ENCODE data around the gene GPX6. TPM values are rescaled to one million over a fixed set of nuclear protein-coding genes. Genes with fewer than 3 reads are reported as not detected.
"Not testable (repeated sequence)": the region's sequence is repeated elsewhere in the genome, so short reads cannot be mapped to it uniquely, and the experiment has no call there.

The GPX6 gene
- total and polyA plus RNA-seq, 2 donors from 2014 or later = not detected

DNA sequence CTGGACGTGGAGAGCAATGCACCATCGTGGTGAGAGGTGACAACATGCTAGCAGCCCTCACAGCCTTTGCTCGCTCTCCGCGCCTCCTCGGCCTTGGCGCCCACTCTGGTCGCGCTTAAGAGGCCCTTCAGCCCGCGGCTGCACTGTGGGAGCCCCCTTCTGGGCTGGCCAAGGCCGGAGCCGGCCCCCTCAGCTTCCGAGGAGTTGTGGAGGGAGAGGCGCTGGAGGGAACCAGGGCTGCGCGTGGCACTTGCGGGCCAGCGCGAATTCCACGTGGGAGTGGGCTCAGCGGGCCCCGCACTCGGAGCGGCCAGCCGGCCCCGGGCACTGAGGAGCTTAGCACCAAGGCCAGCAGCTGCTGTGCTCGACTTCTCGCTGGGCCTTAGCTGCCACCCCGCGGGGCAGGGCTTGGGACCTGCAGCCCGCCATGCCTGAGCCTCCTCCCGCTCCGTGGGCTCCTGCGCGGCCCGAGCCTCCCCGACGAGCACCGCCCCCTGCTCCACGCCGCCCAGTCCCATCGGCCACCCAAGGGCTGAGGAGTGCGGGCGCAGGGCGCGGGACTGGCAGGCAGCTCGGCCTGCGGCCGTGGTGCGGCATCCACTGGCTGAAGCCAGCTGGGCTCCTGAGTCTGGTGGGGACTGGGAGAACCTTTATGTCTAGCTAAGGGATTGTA is 3.8 kb downstream of the GPX6 start:
- DNase-seq = no peak
- H3K27ac ChIP-seq (ENCODE audit: low read depth in 2 of 2, low read length in 2 of 2) = no peak overlapping the region
- no peaks in the 10 kb centered on the region for H3K27me3 ChIP-seq (ENCODE audit: control insufficient read depth, insufficient read depth, low read length)
- TF ChIP-seq, protein P1, sequence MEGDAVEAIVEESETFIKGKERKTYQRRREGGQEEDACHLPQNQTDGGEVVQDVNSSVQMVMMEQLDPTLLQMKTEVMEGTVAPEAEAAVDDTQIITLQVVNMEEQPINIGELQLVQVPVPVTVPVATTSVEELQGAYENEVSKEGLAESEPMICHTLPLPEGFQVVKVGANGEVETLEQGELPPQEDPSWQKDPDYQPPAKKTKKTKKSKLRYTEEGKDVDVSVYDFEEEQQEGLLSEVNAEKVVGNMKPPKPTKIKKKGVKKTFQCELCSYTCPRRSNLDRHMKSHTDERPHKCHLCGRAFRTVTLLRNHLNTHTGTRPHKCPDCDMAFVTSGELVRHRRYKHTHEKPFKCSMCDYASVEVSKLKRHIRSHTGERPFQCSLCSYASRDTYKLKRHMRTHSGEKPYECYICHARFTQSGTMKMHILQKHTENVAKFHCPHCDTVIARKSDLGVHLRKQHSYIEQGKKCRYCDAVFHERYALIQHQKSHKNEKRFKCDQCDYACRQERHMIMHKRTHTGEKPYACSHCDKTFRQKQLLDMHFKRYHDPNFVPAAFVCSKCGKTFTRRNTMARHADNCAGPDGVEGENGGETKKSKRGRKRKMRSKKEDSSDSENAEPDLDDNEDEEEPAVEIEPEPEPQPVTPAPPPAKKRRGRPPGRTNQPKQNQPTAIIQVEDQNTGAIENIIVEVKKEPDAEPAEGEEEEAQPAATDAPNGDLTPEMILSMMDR (IDR thresholded peaks at IDR 0.05; ENCODE audit: borderline replicate concordance, extremely low read depth, insufficient read depth) = no peak
- no peaks in the 10 kb centered on the region for H3K4me1 ChIP-seq (ENCODE audit: control insufficient read depth in 2 of 3, insufficient read depth in 2 of 3, low read depth in 1 of 3, low read length in 3 of 3)
- FAIRE-seq = no peak
- intact Hi-C loops (cut with DNase I) = no loop called here
- no peaks in the 10 kb centered on the region for H3K9me3 ChIP-seq (ENCODE audit: control insufficient read depth in 2 of 3, insufficient read depth in 1 of 3, low read length in 3 of 3)
- H3K36me3 ChIP-seq (ENCODE audit: control insufficient read depth in 2 of 3, insufficient read depth in 3 of 3, low read length in 3 of 3) = no peaks in the 10 kb centered on the region
- no peak overlapping the region for H3K4me3 ChIP-seq (ENCODE audit: low read length in 3 of 3)
- H3K9ac ChIP-seq (ENCODE audit: low read length in 3 of 3) = no peak overlapping the region

GRCh38 chr6:28506807-28507475 is 8.7 kb downstream of the GPX6 start:
- DNase-seq = no peak

DNA sequence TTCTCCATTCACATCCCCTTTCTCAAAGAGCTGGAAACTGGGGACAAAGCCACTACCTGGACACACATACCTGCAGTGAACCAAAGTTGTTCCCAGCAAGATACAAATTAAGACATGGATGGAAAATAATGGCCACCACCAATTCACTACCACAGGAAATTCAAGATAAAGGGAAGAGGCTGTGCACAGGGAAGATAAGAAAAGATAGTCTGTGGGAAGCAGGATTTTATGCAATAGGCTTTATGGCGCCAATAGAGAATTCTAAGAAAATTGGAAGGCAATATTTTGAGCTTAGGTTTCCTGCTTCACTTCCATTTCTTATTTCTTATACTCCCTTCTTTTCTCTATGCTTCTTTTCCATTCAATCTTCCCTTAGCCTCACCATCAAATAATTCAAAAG is 9.9 kb downstream of the GPX6 start:
- H3K9ac ChIP-seq (ENCODE audit: low read length in 3 of 3) = no peak overlapping the region
- FAIRE-seq (no peak), DNase-seq (no peak)
- intact Hi-C loops (cut with DNase I) = no loop called here
- H3K9me3 ChIP-seq (ENCODE audit: control insufficient read depth in 2 of 3, insufficient read depth in 1 of 3, low read length in 3 of 3) = no peaks in the 10 kb centered on the region
- H3K27ac ChIP-seq (ENCODE audit: low read depth in 2 of 2, low read length in 2 of 2) = no peak overlapping the region
- no peaks in the 10 kb centered on the region for H3K27me3 ChIP-seq (ENCODE audit: control insufficient read depth, insufficient read depth, low read length)
- TF ChIP-seq, protein P1 (IDR thresholded peaks at IDR 0.05; ENCODE audit: borderline replicate concordance, extremely low read depth, insufficient read depth) = no peak
- no peaks in the 10 kb centered on the region for H3K4me1 ChIP-seq (ENCODE audit: control insufficient read depth in 2 of 3, insufficient read depth in 2 of 3, low read depth in 1 of 3, low read length in 3 of 3)
- H3K4me3 ChIP-seq (ENCODE audit: low read length in 3 of 3) = no peak overlapping the region
- H3K36me3 ChIP-seq (ENCODE audit: control insufficient read depth in 2 of 3, insufficient read depth in 3 of 3, low read length in 3 of 3) = no peaks in the 10 kb centered on the region

More at GRCh38 chr6:28506807-28507475, 8.7 kb downstream of the GPX6 start:
- Histone ChIP-seq H3K27me3 (ENCODE audit: control insufficient read depth, insufficient read depth, low read length) (no peaks in the 10 kb centered on the region), H3K4me1 (ENCODE audit: control insufficient read depth in 2 of 3, insufficient read depth in 2 of 3, low read depth in 1 of 3, low read length in 3 of 3) (no peaks in the 10 kb centered on the region), H3K9me3 (ENCODE audit: control insufficient read depth in 2 of 3, insufficient read depth in 1 of 3, low read length in 3 of 3) (no peaks in the 10 kb centered on the region), H3K9ac (ENCODE audit: low read length in 3 of 3) (no peak overlapping the region), H3K4me3 (ENCODE audit: low read length in 3 of 3) (no peak overlapping the region), H3K36me3 (ENCODE audit: control insufficient read depth in 2 of 3, insufficient read depth in 3 of 3, low read length in 3 of 3) (no peaks in the 10 kb centered on the region), H3K27ac (ENCODE audit: low read depth in 2 of 2, low read length in 2 of 2) (no peak overlapping the region)
- intact Hi-C loops (cut with DNase I) = no loop called here
- TF ChIP-seq, protein P1 (IDR thresholded peaks at IDR 0.05; ENCODE audit: borderline replicate concordance, extremely low read depth, insufficient read depth) = no peak
- FAIRE-seq = no peak

- H3K36me3 ChIP-seq (ENCODE audit: control insufficient read depth in 2 of 3, insufficient read depth in 3 of 3, low read length in 3 of 3); intact Hi-C loops (cut with DNase I); H3K27ac ChIP-seq (ENCODE audit: low read depth in 2 of 2, low read length in 2 of 2); DNase-seq; H3K4me3 ChIP-seq (ENCODE audit: low read length in 3 of 3); H3K9me3 ChIP-seq (ENCODE audit: control insufficient read depth in 2 of 3, insufficient read depth in 1 of 3, low read length in 3 of 3); FAIRE-seq; H3K27me3 ChIP-seq (ENCODE audit: control insufficient read depth, insufficient read depth, low read length); H3K9ac ChIP-seq (ENCODE audit: low read length in 3 of 3); H3K4me1 ChIP-seq (ENCODE audit: control insufficient read depth in 2 of 3, insufficient read depth in 2 of 3, low read depth in 1 of 3, low read length in 3 of 3): not testable (repeated sequence)
These were observed 12.8 kb downstream of the GPX6 start for GRCh38 chr6:28502709-28503305.

DNA sequence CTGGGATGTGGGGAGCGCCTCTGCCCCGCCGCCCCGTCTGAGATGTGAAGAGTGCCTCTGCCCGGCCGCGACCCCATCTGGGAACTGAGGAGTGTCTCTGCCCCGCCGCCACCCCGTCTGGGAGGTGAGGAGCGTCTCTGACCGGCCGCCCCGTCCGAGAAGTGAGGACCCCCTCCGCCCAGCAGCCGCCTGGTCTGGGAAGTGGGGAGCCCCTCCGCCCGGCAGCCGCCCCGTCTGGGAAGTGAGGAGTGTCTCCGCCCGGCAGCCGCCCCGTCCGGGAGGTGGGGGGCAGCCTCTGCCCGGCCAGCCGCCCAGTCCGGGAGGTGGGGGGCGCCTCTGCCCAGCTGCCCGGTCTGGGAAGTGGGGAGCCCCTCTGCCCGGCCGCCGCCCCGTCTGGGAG is 13.5 kb downstream of the GPX6 start:
- H3K27ac ChIP-seq (ENCODE audit: low read depth in 2 of 2, low read length in 2 of 2); intact Hi-C loops (cut with DNase I); DNase-seq; H3K27me3 ChIP-seq (ENCODE audit: control insufficient read depth, insufficient read depth, low read length); H3K36me3 ChIP-seq (ENCODE audit: control insufficient read depth in 2 of 3, insufficient read depth in 3 of 3, low read length in 3 of 3); H3K4me3 ChIP-seq (ENCODE audit: low read length in 3 of 3); H3K9ac ChIP-seq (ENCODE audit: low read length in 3 of 3); H3K4me1 ChIP-seq (ENCODE audit: control insufficient read depth in 2 of 3, insufficient read depth in 2 of 3, low read depth in 1 of 3, low read length in 3 of 3); H3K9me3 ChIP-seq (ENCODE audit: control insufficient read depth in 2 of 3, insufficient read depth in 1 of 3, low read length in 3 of 3); FAIRE-seq: not testable (repeated sequence)
